Measurements from ENCODE around the gene DCAF17.

DNA sequence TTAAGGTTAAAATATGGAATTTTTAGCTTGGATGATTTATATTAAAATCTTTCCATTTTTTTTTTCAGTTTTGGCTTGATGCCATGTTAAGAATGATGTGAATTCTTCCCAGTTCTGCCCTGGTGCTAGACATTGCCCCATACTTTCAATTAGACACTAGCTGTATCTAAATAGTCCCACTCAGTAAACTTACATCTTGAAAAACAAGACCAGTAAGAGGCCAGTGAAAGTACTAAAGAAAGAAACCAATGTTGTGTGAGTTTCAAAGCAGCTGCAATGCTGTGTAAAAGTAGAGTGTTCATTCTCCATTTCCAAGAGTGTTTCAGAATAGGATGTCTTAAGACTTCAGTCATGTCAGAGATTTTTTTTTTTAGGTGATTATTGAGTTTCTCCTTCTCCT, 48.3 kb downstream of the DCAF17 start:
- TF ChIP-seq, protein P1, sequence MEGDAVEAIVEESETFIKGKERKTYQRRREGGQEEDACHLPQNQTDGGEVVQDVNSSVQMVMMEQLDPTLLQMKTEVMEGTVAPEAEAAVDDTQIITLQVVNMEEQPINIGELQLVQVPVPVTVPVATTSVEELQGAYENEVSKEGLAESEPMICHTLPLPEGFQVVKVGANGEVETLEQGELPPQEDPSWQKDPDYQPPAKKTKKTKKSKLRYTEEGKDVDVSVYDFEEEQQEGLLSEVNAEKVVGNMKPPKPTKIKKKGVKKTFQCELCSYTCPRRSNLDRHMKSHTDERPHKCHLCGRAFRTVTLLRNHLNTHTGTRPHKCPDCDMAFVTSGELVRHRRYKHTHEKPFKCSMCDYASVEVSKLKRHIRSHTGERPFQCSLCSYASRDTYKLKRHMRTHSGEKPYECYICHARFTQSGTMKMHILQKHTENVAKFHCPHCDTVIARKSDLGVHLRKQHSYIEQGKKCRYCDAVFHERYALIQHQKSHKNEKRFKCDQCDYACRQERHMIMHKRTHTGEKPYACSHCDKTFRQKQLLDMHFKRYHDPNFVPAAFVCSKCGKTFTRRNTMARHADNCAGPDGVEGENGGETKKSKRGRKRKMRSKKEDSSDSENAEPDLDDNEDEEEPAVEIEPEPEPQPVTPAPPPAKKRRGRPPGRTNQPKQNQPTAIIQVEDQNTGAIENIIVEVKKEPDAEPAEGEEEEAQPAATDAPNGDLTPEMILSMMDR (IDR thresholded peaks at IDR 0.05 in 8 of 11, conservative IDR thresholded peaks at IDR 0.05 in 3 of 11) = no peak
- TF ChIP-seq POLR2AphosphoS5 (IDR thresholded peaks at IDR 0.05) (no peak), POLR2A (IDR thresholded peaks at IDR 0.05) (no peak)

Measured in spleen (tissue), 7 donors.